HepG2 (cell line): ENCODE data around the gene ABCD1. TPM values are rescaled to one million over a fixed set of nuclear protein-coding genes. Genes with fewer than 3 reads are reported as not detected.

Experiments
- ATAC-seq: fragments of 200-7000 bp; cut with Tn5 transposase; 3 replicates; pipeline ENCODE4 v1.9.1; 2020; ENCODE audit warnings: mild to moderate bottlenecking, moderate library complexity
- BruUV-seq: library from RNA; stranded (reverse); fragments of 400-500 nt; replicated peaks from 2 replicates; lab custom pipeline; 2021; lab: Mats Ljungman, UMichigan
- CTCF ChIA-PET: fragments of 300-600 bp; formaldehyde crosslinking; extraction: SDS; loops from one replicate; lab custom pipeline; 2021; ENCODE audit warnings: low total read pairs, inconsistent platforms, low intra/inter-chr PET ratio; lab: Yijun Ruan, JAX
- POLR2A ChIA-PET: fragments of 350-600 bp; sonication (Branson Sonifier 250); formaldehyde crosslinking; loops from one replicate; lab custom pipeline; 2020; ENCODE audit warnings: antibody characterized with exemption, inconsistent platforms; lab: Yijun Ruan, JAX
- DNase-seq: peaks from one replicate; pipeline ENCODE4 v3.0.0-alpha.2; 2015; ENCODE audit warnings: low spot score
- FAIRE-seq: peaks from 3 replicates; lab custom pipeline; 2011; peaks lifted over from hg19 to GRCh38; lab: Jason Lieb, UNC
- H2AFZ ChIP-seq: one replicate; pipeline ENCODE4 v1.6.1; 2011; ENCODE audit warnings: low read length, inconsistent platforms
- H3K27ac ChIP-seq: fragments of 300-600 bp; 3 replicates; pipeline ENCODE4 v1.8.0; 2011; ENCODE audit warnings: mixed run types, mild to moderate bottlenecking, mixed read lengths, low read length, inconsistent platforms; ENCODE audit not compliant: insufficient read depth; ENCODE audit errors: extremely low read length
- H3K27me3 ChIP-seq, 2 experiments: fragments of 200-600 bp in 1 of 2; 2 replicates in 1 of 2; 3 replicates in 1 of 2; pipeline versions ENCODE4 v1.6.0 to v1.8.0; 2011; ENCODE audit warnings: low read length in 2 of 2, mild to moderate bottlenecking in 2 of 2, moderate library complexity in 2 of 2, inconsistent platforms in 1 of 2; ENCODE audit not compliant: insufficient read depth in 2 of 2, control insufficient read depth in 1 of 2
- H3K36me3 ChIP-seq, 2 experiments: fragments of 200-600 bp in 1 of 2; replicated peaks in 1 of 2; 2 replicates in 1 of 2; 3 replicates in 1 of 2; pipeline versions ENCODE4 v1.5.1 to v1.8.0; 2011; ENCODE audit warnings: low read length in 2 of 2, inconsistent platforms in 1 of 2; ENCODE audit not compliant: insufficient read depth in 2 of 2, control insufficient read depth in 1 of 2
- H3K4me1 ChIP-seq: 2 replicates; pipeline ENCODE4 v1.5.1; 2012; ENCODE audit warnings: low read length, inconsistent platforms; ENCODE audit not compliant: insufficient read depth
- H3K4me2 ChIP-seq: 2 replicates; pipeline ENCODE4 v1.6.0; 2011; ENCODE audit warnings: low read depth, low read length, inconsistent platforms
- H3K4me3 ChIP-seq, 3 experiments: fragments of 200-600 bp in 1 of 3; sonication (generic), shearing (Covaris generic) in 1 of 3; replicated peaks in 1 of 3; 2 replicates each; pipeline ENCODE4 v1.5.1; 2011 to 2016; ENCODE audit warnings: low read length in 3 of 3, inconsistent platforms in 2 of 3, low read depth in 2 of 3, mild to moderate bottlenecking in 2 of 3, control low read depth in 1 of 3, mixed read lengths in 1 of 3; ENCODE audit not compliant: insufficient read depth in 1 of 3
- H3K79me2 ChIP-seq: one replicate; pipeline ENCODE4 v1.6.1; 2011; ENCODE audit warnings: low read length, inconsistent platforms; ENCODE audit not compliant: insufficient read depth
- H3K9ac ChIP-seq: 2 replicates; pipeline ENCODE4 v1.6.0; 2011; ENCODE audit warnings: mild to moderate bottlenecking, low read depth, low read length, inconsistent platforms; ENCODE audit not compliant: insufficient read depth
- H3K9me3 ChIP-seq: 2 replicates; pipeline ENCODE4 v1.5.1; 2012; ENCODE audit warnings: mild to moderate bottlenecking, low read length
- H4K20me1 ChIP-seq: 2 replicates; pipeline ENCODE4 v1.6.0; 2011; ENCODE audit warnings: inconsistent platforms, mild to moderate bottlenecking, low read length, moderate library complexity; ENCODE audit not compliant: insufficient read depth
- AKAP8 ChIP-seq: sonication (generic); formaldehyde crosslinking; IDR thresholded peaks from 2 replicates; pipeline ENCODE4 v1.5.1; 2020; ENCODE audit warnings: mild to moderate bottlenecking, missing genetic modification reagents
- ISX ChIP-seq: sonication (generic); formaldehyde crosslinking; conservative IDR thresholded peaks from 2 replicates; pipeline ENCODE4 v1.5.0; 2020; ENCODE audit warnings: missing genetic modification reagents
- KLF15 ChIP-seq: sonication (generic); formaldehyde crosslinking; IDR thresholded peaks from 2 replicates; pipeline ENCODE4 v1.8.1; 2023; ENCODE audit warnings: borderline replicate concordance, mild to moderate bottlenecking, inconsistent platforms, missing genetic modification reagents, mixed read lengths
- MAF1 ChIP-seq: sonication (generic); formaldehyde crosslinking; IDR thresholded peaks from 2 replicates; pipeline ENCODE4 v1.5.0; 2020; ENCODE audit warnings: missing genetic modification reagents, borderline replicate concordance
- NFKBIZ ChIP-seq: IDR thresholded peaks from 2 replicates; pipeline ENCODE4 v1.6.1; 2018; ENCODE audit warnings: missing genetic modification reagents, missing compliant biosample characterization
- SIX1 ChIP-seq: sonication (generic); formaldehyde crosslinking; IDR thresholded peaks from 2 replicates; pipeline ENCODE4 v1.4.0; 2020; ENCODE audit warnings: missing genetic modification reagents, borderline replicate concordance
- SOX13 ChIP-seq, 3 experiments: fragments of 450-650 bp in 1 of 3; sonication (generic) in 1 of 3; formaldehyde crosslinking in 1 of 3; IDR thresholded peaks in 2 of 3; conservative IDR thresholded peaks in 1 of 3; 2 replicates each; pipeline versions ENCODE4 v1.5.0 to v1.6.1; 2016 to 2020; ENCODE audit warnings: antibody characterized with exemption in 1 of 3, mild to moderate bottlenecking in 1 of 3, missing compliant biosample characterization in 1 of 3, missing genetic modification reagents in 1 of 3, moderate library complexity in 1 of 3
- ZNF205 ChIP-seq: IDR thresholded peaks from 2 replicates; pipeline ENCODE4 v1.6.1; 2018; ENCODE audit warnings: missing biosample characterization, missing genetic modification reagents
- ZNF230 ChIP-seq: sonication (generic); formaldehyde crosslinking; IDR thresholded peaks from 2 replicates; pipeline ENCODE4 v1.4.0; 2020; ENCODE audit warnings: mild to moderate bottlenecking, missing genetic modification reagents
- ZNF431 ChIP-seq: sonication (generic); formaldehyde crosslinking; IDR thresholded peaks from 2 replicates; pipeline ENCODE4 v1.9.0; 2022; ENCODE audit warnings: missing genetic modification reagents, low read depth, mild to moderate bottlenecking, borderline replicate concordance
- ZNF703 ChIP-seq: sonication (generic); formaldehyde crosslinking; IDR thresholded peaks from 2 replicates; pipeline ENCODE4 v1.5.1; 2020; ENCODE audit warnings: missing genetic modification reagents, mild to moderate bottlenecking, moderate library complexity, borderline replicate concordance
- WGBS: methylation state at CpG from one replicate; pipeline ENCODE4 v1.1.6; 2017; ENCODE audit warnings: low lambda C conversion rate; 5-methylcytosine and 5-hydroxymethylcytosine counted together
- in situ Hi-C: cut with HindIII; loops from 2 replicates; pipeline ENCODE4 v1.10.0; 2017; ENCODE audit warnings: low pct_unique_long_range_greater_than_20kb; ENCODE audit not compliant: extremely low pct_ligation_motif_present
- intact Hi-C: fragments of 100-400 bp; cut with micrococcal nuclease; formaldehyde crosslinking; loops from one replicate; pipeline ENCODE4 v1.10.0; 2022; ENCODE audit not compliant: unreplicated experiment
- polyA plus RNA-seq, 8 experiments: library from polyadenylated mRNA; depleted of rRNA in 3 of 8; stranded (reverse) in 7 of 8; unstranded in 1 of 8; fragments of >200 nt; fragmentation: Illumina TruSeq in 4 of 8; extraction: Trizol in 4 of 8; gene quantifications; 2 replicates each; pipeline versions ENCODE4 v1.2.1 to v1.2.3, GENCODE V29; 2011 to 2016; ENCODE audit warnings: low read depth in 4 of 8, missing spikeins in 1 of 8, mixed read lengths in 1 of 8; ENCODE audit not compliant: insufficient read depth in 1 of 8
- total RNA-seq, 5 experiments: library from RNA; depleted of rRNA; stranded (reverse); fragments of >200 nt; fragmentation: Illumina TruSeq; extraction: Trizol; gene quantifications; 2 replicates each; pipeline ENCODE4 v1.2.3, GENCODE V29; 2016; ENCODE audit warnings: low read depth in 1 of 5
- TF ChIP-seq, protein P1 (sequence below), 2 experiments: sonication (generic) in 1 of 2; formaldehyde crosslinking in 1 of 2; IDR thresholded peaks; 2 replicates each; pipeline versions ENCODE4 v1.4.0 to v1.6.1; 2016 to 2020; ENCODE audit warnings: borderline replicate concordance in 1 of 2, low read depth in 1 of 2, mild to moderate bottlenecking in 1 of 2, missing genetic modification reagents in 1 of 2
- TF ChIP-seq, protein P2 (sequence below): sonication (generic); formaldehyde crosslinking; IDR thresholded peaks from 2 replicates; pipeline ENCODE4 v1.4.0; 2020; ENCODE audit warnings: missing genetic modification reagents
- TF ChIP-seq, protein P3 (sequence below): IDR thresholded peaks from 2 replicates; pipeline ENCODE4 v1.6.1; 2016; ENCODE audit warnings: low read depth, control low read depth
- TF ChIP-seq, protein P4 (sequence below): sonication (generic); formaldehyde crosslinking; IDR thresholded peaks from 2 replicates; pipeline ENCODE4 v1.4.0; 2020; ENCODE audit warnings: missing genetic modification reagents

The ABCD1 gene
- total and polyA plus RNA-seq, 2 of the 13 experiments (the other 11 are each of a cell fraction or from before 2014, with no cell fraction given), result 11.4 to 15.9 TPM

DNA sequence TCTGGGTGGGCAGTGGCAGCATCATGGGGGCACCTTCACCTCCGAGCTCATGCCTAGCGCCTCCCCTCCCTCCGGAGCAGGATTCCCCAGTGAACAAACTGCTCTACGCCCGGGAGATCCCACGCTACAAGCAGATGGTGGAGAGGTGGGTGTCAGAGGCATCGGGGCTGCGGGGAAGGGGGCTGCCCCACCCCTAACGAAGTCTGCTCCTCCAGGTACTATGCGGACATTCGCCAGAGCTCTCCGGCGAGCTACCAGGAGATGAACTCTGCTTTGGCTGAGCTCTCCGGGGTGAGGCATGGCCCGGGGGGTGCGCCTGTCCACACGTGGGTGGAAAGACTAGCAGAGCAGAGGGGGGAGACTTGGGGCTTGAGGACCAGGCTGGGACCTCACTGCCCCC is 53.5 kb downstream of the ABCD1 start:
- WGBS, result no CpG with 5 or more reads among the region's 17 CpGs
- Histone ChIP-seq H4K20me1 (no peaks in the 10 kb centered on the region), H3K9me3 (no peaks in the 10 kb centered on the region), H3K9ac (no peak overlapping the region), H3K27ac (no peak overlapping the region), H3K36me3 (no peaks in the 10 kb centered on the region), H3K79me2 (no peaks in the 10 kb centered on the region), H3K4me1 (no peaks in the 10 kb centered on the region), H3K27me3 (no peaks in the 10 kb centered on the region), H3K4me3 (no peak overlapping the region), H2AFZ (no peak overlapping the region), H3K4me2 (no peak overlapping the region)
- in situ Hi-C loops (no loop called here), intact Hi-C loops (no loop called here)
- ATAC-seq, result no peak
- CTCF ChIA-PET, result no interaction called here
- no TSS peak for BruUV-seq
- POLR2A ChIA-PET, result no interaction called here
- no peak for DNase-seq
- no peak for FAIRE-seq
- TF ChIP-seq ZNF703 (CRISPR knock-in tag), result no peak
- no peak for TF ChIP-seq SOX13 (IDR thresholded peaks at IDR 0.05)
- no peak for TF ChIP-seq SOX13 (CRISPR knock-in tag; conservative IDR thresholded peaks at IDR 0.05 in 1 of 2, IDR thresholded peaks at IDR 0.05 in 1 of 2)
- TF ChIP-seq ZNF431, result no peak
- no peak for TF ChIP-seq NFKBIZ (CRISPR knock-in tag)
- no peak for TF ChIP-seq ZNF230 (CRISPR knock-in tag)
- no peak for TF ChIP-seq SIX1
- TF ChIP-seq, protein P1, sequence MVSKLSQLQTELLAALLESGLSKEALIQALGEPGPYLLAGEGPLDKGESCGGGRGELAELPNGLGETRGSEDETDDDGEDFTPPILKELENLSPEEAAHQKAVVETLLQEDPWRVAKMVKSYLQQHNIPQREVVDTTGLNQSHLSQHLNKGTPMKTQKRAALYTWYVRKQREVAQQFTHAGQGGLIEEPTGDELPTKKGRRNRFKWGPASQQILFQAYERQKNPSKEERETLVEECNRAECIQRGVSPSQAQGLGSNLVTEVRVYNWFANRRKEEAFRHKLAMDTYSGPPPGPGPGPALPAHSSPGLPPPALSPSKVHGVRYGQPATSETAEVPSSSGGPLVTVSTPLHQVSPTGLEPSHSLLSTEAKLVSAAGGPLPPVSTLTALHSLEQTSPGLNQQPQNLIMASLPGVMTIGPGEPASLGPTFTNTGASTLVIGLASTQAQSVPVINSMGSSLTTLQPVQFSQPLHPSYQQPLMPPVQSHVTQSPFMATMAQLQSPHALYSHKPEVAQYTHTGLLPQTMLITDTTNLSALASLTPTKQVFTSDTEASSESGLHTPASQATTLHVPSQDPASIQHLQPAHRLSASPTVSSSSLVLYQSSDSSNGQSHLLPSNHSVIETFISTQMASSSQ (IDR thresholded peaks at IDR 0.05; ENCODE audit: low read depth), result no peak
- TF ChIP-seq, protein P1 (CRISPR knock-in tag; IDR thresholded peaks at IDR 0.05; ENCODE audit: borderline replicate concordance), result no peak
- TF ChIP-seq, protein P2, sequence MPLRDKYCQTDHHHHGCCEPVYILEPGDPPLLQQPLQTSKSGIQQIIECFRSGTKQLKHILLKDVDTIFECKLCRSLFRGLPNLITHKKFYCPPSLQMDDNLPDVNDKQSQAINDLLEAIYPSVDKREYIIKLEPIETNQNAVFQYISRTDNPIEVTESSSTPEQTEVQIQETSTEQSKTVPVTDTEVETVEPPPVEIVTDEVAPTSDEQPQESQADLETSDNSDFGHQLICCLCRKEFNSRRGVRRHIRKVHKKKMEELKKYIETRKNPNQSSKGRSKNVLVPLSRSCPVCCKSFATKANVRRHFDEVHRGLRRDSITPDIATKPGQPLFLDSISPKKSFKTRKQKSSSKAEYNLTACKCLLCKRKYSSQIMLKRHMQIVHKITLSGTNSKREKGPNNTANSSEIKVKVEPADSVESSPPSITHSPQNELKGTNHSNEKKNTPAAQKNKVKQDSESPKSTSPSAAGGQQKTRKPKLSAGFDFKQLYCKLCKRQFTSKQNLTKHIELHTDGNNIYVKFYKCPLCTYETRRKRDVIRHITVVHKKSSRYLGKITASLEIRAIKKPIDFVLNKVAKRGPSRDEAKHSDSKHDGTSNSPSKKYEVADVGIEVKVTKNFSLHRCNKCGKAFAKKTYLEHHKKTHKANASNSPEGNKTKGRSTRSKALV, result no peak
- TF ChIP-seq, protein P3, sequence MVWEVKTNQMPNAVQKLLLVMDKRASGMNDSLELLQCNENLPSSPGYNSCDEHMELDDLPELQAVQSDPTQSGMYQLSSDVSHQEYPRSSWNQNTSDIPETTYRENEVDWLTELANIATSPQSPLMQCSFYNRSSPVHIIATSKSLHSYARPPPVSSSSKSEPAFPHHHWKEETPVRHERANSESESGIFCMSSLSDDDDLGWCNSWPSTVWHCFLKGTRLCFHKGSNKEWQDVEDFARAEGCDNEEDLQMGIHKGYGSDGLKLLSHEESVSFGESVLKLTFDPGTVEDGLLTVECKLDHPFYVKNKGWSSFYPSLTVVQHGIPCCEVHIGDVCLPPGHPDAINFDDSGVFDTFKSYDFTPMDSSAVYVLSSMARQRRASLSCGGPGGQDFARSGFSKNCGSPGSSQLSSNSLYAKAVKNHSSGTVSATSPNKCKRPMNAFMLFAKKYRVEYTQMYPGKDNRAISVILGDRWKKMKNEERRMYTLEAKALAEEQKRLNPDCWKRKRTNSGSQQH, result no peak
- TF ChIP-seq, protein P4, sequence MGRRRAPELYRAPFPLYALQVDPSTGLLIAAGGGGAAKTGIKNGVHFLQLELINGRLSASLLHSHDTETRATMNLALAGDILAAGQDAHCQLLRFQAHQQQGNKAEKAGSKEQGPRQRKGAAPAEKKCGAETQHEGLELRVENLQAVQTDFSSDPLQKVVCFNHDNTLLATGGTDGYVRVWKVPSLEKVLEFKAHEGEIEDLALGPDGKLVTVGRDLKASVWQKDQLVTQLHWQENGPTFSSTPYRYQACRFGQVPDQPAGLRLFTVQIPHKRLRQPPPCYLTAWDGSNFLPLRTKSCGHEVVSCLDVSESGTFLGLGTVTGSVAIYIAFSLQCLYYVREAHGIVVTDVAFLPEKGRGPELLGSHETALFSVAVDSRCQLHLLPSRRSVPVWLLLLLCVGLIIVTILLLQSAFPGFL (CRISPR knock-in tag), result no peak
- TF ChIP-seq MAF1 (CRISPR knock-in tag), result no peak
- TF ChIP-seq AKAP8, result no peak
- TF ChIP-seq KLF15, result no peak
- TF ChIP-seq ZNF205 (CRISPR knock-in tag), result no peak
- no peak for TF ChIP-seq ISX (CRISPR knock-in tag)
